CD4-positive, alpha-beta T cell treated with Interleukin-17A for 4 hours (primary cell): ENCODE results near the gene PIM3.

Experiments used
- DNase-seq: peaks from one replicate; pipeline ENCODE4 v3.0.0-alpha.2; 2020; ENCODE audit warnings: mixed read lengths

PIM3 gene

DNA sequence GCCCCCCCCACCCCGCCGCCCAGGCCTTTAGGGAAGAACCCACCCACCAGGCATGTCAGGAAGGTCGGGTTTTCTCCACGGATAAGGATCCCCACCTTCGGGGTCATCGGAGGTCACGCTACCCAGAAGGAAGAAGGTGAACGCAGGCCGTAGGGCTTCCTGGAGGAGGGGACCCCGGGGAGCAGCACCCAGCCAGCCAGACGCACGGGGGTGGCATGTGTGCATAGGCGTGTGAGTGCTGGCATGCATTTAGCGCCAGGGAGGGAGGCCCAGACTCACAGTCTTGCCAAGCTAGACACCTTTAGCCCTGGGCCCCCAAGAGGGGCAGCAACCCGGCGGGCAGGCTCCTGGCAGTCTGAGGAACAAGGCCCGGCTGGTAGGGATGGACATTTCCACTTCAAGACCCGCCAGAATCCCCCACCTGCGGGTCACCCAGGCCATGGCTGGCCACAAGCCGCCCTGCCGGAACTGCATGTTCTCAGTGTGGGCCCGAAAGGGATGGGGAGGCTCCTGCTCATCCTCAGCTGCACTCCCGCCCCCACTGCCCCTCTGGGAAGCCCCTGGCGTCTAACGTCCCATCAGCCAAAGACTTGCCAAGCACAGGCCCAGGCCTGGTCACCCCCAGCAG lies 16.7 kb upstream of the PIM3 start:
- no peak for DNase-seq

DNA sequence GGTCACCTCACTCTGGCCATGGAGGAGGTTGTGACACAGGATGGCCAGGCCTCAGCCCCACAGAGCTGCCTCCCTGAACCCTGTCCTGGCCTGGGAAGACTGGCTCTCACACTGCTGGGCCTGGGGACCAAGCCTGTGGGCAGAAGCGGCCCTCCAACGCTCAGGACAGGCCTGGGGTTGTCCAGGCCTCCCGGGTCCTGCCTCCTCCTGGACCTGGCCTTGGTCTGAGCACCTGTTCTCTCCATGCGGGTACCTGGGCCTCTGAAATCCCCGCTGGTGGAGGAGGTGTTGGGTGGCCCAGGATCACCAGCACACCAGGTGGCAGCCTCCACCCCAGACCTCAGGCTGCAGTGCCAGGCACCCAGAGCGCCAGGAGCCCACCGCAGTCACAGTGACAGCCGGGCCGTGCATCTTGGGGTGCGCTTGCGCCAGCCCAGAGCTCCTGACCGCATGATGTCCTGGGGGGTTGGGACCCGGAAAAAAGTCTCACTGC lies 16.1 kb upstream of the PIM3 start:
- no peak for DNase-seq

DNA sequence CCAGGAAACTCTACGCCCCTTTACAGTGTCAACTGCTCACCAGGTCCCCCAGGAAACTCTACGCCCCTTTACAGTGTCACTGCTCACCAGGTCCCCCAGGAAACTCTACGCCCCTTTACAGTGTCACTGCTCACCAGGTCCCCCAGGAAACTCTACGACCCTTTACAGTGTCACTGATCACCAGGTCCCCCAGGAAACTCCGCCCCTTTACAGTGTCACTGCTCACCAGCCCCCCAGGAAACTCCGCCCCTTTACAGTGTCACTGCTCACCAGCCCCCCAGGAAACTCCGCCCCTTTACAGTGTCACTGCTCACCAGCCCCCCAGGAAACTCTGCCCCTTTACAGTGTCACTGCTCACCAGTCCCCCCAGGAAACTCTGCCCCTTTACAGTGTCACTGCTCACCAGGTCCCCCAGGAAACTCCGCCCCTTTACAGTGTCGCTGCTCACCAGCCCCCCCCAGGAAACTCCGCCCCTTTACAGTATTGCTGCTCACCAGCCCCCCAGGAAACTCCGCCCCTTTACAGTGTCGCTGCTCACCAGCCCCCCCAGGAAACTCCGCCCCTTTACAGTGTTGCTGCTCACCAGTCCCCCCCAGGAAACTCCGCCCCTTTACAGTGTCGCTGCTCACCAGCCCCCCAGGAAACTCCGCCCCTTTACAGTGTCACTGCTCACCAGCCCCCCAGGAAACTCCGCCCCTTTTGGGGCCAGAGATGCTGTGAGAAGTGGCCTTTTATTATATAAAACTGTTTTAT lies 15.4 kb upstream of the PIM3 start:
- peak; percentile 70 for DNase-seq

DNA sequence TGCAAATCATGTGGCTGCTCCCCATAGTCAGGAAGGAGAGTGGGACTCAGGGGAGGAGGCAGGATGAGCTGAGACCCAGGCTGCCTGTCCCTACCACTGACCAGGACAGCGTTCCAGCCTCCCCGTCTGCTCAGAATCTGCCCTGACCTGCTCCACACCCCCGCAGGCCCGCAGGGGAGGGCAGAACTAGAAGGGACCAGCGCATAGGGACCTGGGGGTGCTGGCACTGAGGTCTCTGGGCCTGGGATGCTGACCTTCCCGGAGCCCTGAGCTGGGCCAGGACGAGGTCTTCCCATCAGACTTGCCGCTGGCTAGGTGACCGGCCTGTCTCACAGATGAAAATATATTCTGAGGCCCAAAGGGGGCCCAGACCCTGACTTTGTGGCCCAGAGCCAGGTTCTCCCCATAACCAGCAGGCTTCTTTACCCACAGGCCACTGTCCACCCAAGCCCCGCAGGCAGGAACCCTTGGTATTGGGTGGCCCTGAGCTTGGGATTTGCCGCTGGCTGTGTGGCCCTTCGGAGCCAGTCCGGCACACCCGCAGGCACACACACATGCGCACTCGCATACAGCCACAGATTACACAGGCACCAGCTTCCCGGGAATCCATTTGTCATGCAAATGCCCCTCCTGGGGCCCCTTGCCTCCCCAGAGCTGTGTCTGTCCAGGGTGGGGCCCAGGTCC lies 13.8 kb upstream of the PIM3 start:
- DNase-seq = no peak

DNA sequence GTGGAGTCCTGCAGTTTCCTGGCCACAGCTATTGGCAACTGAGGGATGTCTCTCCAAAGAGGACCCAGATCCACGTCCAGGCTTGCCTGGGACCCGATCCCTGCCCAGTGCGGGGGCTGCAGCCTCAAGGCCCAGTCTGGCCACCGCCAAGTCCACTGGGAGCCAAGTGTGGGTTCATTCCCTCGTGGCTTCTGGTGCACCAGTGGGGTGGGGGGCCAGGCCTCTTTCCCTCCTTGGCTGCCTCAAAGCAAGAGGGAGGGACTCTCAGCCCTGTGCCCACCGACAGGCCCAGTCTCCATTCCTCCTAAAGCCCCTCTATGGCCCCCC lies 13.3 kb upstream of the PIM3 start:
- no peak for DNase-seq

DNA sequence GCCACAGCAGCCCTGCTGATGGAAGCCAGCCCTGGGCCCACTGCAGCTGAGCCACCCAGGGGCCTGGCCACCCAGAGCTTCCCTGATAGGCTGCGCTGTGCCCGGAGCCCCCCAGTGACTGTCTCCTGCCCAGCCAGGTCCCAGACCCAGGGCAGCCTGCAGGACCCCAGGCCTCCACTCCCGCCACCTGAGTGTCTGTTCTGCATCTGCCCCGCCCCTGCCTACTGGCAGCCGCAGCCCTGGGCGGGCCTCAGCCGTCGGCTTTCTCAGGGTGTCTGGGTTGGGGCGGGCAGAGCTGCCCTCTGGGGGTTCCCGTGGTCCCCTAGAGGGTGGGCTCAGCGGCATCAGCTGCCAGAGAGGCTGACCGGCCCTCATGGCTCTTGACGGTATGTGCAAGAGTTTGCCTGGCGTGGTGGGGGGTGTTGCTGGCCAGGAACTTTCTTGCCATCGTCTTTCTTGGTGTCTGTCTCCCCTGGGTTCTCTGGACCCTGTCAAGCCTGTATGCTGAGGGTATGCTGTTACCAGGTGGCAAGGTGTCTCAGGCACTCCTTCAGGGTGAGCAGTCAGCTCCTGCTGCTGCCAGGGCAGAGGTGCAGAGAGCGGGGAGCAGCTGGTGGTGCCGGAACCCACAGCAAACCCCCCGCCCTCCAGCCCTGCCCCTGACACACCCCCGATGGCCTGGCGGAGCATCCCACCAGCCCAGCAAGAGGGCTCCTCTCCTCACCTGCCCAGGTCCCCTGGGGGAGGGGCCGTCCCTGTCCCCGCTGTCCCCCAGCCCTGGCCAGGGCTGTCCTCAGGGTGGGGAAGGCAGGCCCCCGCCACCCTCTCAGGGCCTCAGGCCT lies 12.2 kb upstream of the PIM3 start:
- DNase-seq = no peak

DNA sequence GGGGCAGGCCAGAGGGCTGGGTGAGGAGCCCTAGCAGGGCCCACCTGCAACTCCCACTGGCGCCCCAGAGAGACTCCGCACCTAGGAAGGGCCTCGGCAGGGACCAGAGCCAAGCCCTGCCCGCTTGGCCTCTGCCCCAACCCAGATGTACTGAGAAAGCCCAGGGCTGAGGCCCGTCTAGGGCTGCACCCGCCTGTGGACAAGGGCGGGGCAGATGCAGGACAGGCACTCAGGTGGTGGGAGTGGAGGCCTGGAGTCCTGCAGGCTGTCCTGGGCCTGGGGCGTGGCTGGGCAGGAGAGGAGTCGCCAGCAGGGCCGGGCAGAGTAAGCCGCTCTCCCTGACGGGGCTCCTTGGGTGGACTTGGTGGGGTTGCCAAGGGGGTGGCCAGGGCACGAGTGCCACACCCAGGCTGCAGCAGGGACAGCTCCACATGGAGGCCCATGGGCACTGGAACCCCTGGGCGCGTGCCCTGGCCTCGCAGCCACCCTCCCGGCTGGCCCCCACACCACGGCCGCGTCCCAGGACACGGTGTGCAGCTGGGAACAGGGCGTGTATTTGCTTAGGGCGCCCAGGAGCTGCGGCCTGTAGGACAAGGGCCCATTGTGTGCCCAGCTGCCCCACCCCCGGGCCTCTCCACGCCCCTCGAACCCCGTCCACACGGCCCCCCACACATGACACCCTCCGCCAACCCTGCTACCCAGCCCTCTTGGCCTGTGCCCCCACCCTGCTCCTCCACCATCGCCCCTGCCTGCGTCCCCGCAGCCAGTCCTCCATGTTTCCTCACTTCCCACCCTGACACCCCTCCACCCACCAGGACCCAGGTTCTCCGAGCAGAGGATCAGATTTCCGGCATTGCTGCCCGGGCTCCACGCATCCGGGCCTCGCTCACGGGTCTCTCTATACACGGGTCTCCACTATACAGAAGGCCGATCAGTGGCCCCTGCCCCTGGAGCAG lies 11.3 kb upstream of the PIM3 start:
- DNase-seq = no peak

DNA sequence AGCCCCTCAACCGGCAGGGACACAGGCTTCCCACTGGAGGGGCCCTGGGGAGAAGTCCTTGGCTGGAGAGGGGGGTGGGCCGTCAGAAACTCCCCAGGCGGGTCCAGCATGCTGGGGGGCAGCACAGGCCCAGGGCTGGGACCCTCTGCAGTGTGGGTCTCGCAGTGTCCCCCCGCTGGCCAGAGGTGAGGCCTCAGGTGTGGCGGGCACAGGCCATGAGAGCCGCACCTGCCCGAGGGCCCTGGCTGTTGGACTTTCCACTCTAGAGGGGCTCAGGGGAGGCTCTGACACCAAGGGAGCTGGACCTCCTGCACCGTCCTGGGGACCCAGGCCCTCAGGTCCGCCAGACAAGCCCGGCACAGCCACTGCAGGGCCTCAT lies 10.7 kb upstream of the PIM3 start:
- DNase-seq = no peak

DNA sequence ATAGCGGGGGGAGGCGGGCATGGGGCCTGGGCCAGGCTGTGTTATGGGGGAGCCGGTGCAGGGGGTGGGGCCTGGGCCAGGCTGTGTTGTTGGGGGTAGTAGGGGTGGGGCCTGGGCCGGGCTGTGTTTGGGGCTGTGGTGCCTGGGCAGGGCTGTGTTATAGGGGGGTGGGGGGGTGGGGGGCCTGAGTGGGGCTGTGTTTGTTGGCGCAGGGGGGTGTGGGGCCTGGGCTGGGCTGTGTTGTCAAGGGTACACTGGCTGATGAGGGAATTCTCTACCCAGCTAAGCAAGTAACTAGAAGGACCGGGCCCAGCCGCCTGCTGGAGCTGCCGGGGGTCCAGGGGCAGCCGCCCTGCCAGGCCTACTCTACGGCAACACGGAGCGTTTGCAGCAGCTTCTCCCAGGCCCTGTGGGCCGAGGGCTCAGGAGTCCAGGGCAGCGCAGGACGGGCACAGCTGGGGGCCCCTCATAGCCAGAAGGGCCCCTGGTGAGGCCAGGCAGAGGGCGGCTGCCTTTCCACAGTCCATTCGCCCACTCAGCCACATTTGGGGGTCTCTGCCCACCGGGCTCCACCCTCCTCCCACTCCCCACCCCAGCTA lies 10.1 kb upstream of the PIM3 start:
- DNase-seq = no peak

DNA sequence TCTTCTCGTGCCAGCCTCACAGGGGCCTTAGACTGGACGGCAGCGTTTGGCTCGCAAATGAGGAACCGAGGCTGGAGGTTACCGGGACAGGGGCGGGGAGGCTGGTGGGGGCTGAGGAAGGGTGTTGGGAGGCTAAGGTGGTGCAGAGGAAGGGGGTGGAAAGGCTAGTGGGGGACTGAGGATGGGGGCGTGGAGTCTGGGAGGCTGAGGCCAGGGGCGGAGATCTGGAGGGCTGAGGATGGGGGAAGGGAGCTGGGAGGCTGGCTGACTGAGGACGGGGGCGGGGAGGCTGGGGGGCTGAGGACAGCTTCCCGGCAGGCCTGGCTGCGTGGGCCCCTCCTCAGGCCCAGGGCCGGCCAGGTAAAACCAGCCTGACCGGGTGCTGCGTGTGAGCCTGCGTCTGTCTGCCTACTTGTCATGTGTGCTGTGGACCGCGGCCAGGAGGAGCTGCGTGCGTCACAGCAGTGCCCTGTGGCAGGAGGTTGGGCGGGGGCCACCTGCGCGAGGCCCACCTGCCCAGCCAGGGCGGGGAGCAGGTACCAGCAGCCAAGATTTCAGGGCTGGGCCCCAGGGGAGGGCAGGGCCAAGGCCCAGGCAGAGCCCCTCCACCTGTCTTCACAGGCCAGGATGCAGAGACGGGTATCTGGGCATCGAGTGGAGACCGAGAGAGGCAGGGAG lies 9.4 kb upstream of the PIM3 start:
- DNase-seq = no peak

DNA sequence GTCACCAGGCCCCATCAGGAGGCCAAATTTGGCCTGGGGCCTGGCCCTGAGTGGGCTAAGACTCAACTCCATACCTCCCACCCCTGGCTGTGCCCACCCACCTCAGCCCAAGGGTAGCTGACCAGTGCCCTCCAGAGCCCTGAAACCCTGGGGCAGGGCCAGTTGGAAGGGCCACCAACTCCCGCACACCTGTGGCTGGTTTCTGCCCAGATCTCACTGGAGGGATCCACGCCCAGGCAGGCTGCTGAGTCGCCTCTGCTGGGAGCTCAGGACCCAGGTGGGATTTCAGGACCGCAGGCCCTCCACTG lies 8.9 kb upstream of the PIM3 start:
- no peak for DNase-seq

DNA sequence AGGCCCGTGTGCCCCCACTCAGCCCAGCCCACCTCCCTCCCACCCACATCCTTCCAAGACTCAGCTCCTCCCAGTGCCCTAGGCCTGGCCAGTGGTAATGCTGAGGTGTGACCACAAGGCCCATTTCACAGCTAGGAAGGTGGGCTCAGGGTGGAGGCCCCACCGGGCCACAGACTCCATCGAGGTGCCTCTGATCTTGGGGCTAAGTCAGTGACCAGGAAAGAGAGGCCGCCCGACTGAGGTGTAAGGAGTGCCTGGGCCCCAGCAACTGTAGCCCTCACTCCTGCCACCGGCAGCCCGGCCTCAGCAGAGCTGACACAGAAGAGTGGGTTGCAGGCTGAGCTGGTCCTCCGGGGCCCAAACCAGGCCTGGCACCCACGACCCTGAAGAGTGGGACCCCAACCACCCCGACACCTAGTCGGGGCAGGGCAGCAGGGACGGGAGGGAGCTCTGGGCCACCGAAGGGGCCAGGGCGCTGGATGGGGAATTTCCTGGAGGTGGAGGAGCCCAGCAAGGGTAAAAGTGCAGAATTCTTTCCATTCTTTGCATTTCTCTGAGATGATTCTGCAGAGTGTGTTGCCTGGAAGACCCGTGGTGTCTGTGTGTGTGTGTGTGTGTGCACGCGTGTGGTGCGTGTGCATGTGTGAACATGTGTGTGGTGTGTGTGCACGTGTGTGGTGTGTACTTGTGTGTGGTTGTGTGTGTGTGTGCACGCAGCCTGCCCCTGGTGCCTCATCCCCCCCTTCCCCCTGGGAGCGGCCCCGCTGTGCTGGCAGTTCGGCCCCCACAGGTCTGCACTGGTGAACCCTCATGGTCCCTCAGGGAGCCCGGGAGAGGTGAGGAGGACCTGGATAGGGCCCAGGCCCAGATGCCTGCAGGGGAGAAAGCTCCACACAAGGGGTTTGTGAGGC lies 8.3 kb upstream of the PIM3 start:
- no peak for DNase-seq

DNA sequence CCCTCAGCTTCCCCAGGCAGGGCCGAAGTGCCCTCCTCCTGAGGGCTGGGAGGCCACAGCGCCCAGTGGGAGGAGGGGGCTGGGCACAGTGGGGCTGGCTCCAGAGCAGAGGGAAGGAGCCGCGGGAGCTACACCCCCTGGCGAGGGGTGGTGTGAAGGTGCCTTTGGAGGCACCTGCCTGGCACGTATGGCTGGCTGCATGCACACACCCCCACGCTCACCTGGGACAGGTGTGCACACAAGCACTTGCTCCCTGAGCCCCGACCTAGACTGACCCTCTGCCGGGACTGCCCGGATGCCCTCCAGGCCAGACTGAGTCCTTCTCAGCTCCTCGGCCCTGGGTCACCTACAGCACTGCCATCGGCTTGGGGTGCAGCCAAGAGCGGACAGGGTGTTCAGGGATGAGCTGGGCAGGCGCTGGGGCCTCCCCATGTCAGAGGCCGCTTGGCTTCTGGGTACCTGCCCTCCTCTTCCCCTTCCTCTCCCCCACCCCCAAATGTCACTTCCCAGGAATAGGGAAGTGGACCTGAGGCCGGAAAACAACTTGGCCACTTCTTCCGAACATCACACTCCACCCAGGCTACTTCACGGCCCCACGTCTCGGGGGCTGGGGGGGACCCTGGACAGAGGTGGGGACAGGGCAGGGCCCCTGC lies 7.4 kb upstream of the PIM3 start:
- DNase-seq = no peak

DNA sequence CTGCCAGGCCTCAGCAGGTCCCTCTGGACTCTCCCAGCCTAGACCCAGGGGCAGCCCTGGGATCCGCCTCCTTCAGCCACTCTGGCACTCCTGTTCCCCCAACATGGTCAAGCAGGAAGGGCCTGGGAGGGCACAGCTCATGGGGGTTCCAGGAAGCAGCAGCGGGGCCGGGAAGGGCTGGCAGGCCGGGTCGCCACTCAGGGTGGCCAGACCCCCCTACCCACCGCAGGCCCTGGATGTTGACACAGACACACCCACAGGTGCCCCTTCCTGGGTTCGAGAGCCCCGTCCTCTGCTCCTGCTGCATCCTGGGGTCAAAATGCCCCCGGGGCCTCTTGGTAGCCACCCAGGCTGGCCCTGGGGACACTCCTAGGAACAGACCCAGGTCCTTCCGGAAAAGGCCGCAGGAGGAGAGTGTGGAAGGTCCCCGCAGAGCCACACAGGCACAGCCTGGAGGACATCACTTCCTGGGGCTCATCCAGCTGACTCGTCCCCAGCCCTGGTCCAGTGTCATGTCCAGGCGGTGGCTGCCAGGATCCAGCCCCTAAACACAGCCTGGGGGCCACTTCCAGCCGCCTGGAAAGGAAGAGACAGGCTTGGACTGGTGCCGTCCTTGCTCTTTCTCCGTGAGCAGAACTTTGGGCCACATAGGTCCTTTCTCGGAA lies 6.8 kb upstream of the PIM3 start:
- no peak for DNase-seq

DNA sequence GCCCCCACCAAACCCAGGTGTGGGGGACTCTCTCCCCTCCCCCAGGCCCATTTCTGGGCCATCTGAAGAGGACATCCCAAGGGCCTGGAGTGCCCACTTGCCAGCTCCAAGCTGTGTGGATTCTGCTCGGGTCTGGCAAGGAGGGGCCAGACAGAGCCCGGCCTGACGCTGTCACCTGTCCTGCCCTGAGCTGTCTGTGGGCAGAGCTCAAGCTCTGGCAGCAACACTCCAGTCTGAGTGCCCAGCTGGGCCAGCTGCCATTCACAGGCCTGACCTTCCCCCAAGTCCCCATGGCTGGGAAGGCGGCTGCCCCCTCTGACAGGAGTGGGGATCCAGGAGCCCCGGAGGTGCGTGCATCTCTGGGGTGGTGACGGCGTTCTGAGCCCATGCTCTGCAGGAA lies 6.2 kb upstream of the PIM3 start:
- no peak for DNase-seq

DNA sequence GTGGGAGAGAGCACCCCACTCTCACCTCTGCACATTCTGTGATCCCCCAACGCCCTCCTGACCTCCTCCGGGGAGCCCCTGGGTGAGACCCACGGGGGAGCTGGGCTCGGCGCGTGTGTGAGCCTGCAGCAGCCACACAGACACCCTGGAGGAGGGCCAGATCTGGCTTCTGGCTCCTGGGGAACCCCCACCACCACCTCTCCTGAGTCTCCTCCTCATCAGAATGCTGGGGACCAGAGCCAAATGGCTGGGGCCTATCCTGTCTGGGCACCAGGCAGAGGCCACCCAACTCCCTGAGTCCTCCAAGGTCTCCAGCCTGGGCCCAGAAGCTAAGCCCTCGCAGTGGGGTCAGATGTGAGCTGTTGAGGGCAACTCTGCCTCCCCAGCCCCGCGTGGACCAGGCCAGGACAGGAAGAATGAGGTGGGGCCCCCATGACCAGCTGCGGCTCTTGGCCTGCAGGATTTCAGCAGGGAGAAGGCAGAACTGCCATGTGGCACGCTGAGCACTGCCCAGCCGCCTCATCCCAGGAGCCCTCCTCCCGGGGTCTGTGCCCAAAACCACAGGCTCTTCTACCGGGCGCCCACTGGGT lies 5.5 kb upstream of the PIM3 start:
- no peak for DNase-seq

DNA sequence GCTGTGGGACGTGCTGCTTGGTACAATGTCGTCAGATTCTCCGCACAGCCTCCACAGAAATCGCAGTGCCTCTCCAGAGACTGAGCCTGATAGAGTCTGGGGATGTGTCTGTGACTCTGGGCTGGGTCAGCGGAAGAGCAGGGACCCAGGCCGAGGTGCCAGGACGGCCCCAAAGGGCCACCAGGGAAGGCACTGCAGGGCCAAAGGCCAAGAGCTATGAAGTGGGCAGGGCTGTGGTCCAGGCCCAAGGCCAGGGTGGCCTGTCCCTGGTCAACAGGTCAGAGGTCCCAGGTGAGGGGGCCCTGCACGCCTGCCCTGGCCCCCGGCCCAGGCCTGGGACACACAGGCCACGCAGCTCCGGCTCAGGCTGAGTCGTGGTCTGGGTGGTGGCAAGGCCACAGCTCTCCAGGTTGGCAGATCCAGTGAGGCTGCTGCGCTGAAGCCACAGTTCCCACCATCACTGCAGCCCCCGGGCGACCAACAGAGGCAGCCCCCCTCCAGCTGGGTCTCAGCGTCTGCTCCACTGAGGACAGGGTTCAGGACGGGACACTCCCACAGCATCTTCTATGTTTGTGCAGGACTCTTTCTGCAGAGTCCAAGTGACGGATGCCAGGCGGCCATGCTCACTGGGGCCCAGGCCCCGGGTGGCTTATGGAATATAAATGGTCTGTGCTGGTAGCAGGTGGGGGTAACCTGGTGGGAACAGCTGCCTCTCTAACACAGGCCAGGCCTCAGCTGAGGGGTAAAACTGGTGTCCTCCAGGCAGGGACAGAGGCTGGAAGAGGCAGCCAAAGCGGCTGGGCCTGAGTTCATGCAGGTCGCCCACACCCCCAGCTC lies 4.8 kb upstream of the PIM3 start:
- no peak for DNase-seq

DNA sequence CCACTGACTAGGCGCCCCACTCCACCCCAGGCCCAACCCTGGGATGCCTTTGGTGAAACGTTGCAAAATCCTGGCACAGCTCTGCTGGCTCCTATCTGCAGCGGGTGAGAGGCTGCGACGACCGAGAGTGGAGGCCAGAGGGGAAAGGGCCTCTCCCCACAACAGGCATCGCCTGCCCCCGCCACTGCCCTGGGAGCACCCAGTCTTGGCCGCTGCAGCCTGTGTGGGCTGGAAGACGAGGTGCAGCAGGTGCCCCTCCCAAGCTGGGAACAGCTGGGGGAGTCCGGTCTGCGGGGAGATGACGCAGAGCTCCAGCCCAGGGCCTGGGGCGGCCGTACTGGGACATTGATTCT lies 4.2 kb upstream of the PIM3 start:
- no peak for DNase-seq
